ENCODE data around the gene KLC3.
"Not testable (repeated sequence)": the region's sequence is repeated elsewhere in the genome, so short reads cannot be mapped to it uniquely, and the experiment has no call there.

KLC3 gene

GRCh38 chr19:45340232-45340898 lies at the start of gene KLC3:
KLC3 (plus strand) TSS chr19:45340750; CDS start chr19:45345542, 4,792 bp downstream.
- Histone ChIP-seq H3K27ac (peak within 1 kb of the TSS in 20 of 21 experiments; percentile 10 to 85 (median 68)), H3K4me3 (peak within 1 kb of the TSS; percentile 34 to 67 (median 49))

GRCh38 chr19:45291834-45292233 lies 48.7 kb upstream of the KLC3 start:
- Histone ChIP-seq H3K27ac (no peak overlapping the region), H3K4me3 (no peak overlapping the region)

- peak overlapping the region in 2 of 21 experiments; percentile 37 to 54 for H3K27ac ChIP-seq
- no peak overlapping the region for H3K4me3 ChIP-seq
These were observed 46.9 kb upstream of the KLC3 start for GRCh38 chr19:45293682-45294081.

GRCh38 chr19:45294291-45295029 lies 46.1 kb upstream of the KLC3 start:
- Histone ChIP-seq H3K27ac (peak overlapping the region in 4 of 21 experiments; percentile 3 to 54 (median 30)), H3K4me3 (no peak overlapping the region)

- Histone ChIP-seq H3K4me3 (no peak overlapping the region), H3K27ac (no peak overlapping the region)
These were observed 44.7 kb upstream of the KLC3 start for GRCh38 chr19:45295873-45296272.

- Histone ChIP-seq H3K4me3 (no peak overlapping the region), H3K27ac (no peak overlapping the region)
These were observed 44.2 kb upstream of the KLC3 start for GRCh38 chr19:45296355-45296754.

GRCh38 chr19:45297674-45298073 lies 42.9 kb upstream of the KLC3 start:
- no peak overlapping the region for H3K27ac ChIP-seq

GRCh38 chr19:45298264-45298663 lies 42.3 kb upstream of the KLC3 start:
- Histone ChIP-seq H3K27ac (no peak overlapping the region), H3K4me3 (no peak overlapping the region)

More at GRCh38 chr19:45297674-45298073, 42.9 kb upstream of the KLC3 start:
- H3K4me3 ChIP-seq = no peak overlapping the region

GRCh38 chr19:45299719-45300118 lies 40.8 kb upstream of the KLC3 start:
- no peak overlapping the region for H3K4me3 ChIP-seq
- no peak overlapping the region for H3K27ac ChIP-seq

- H3K4me3 ChIP-seq = no peak overlapping the region
- no peak overlapping the region for H3K27ac ChIP-seq
These were observed 38.1 kb upstream of the KLC3 start for GRCh38 chr19:45302416-45302815.

- Histone ChIP-seq H3K4me3 (no peak overlapping the region), H3K27ac (no peak overlapping the region)
These were observed 37.1 kb upstream of the KLC3 start for GRCh38 chr19:45303269-45304060.

GRCh38 chr19:45304141-45304926 lies 36.2 kb upstream of the KLC3 start:
- H3K4me3 ChIP-seq = no peak overlapping the region
- no peak overlapping the region for H3K27ac ChIP-seq

- H3K27ac ChIP-seq = no peak overlapping the region
- no peak overlapping the region for H3K4me3 ChIP-seq
These were observed 35.5 kb upstream of the KLC3 start for GRCh38 chr19:45305007-45305406.

GRCh38 chr19:45305421-45305820 lies 35.1 kb upstream of the KLC3 start:
- Histone ChIP-seq H3K27ac (no peak overlapping the region), H3K4me3 (no peak overlapping the region)

- no peak overlapping the region for H3K27ac ChIP-seq
- H3K4me3 ChIP-seq = no peak overlapping the region
These were observed 34.5 kb upstream of the KLC3 start for GRCh38 chr19:45306040-45306439.

- Histone ChIP-seq H3K4me3 (no peak overlapping the region), H3K27ac (no peak overlapping the region)
These were observed 34.0 kb upstream of the KLC3 start for GRCh38 chr19:45306518-45307027.

- Histone ChIP-seq H3K4me3 (no peak overlapping the region), H3K27ac (no peak overlapping the region)
These were observed 33.2 kb upstream of the KLC3 start for GRCh38 chr19:45307361-45307760.

- not testable (repeated sequence) for H3K27ac ChIP-seq, H3K4me3 ChIP-seq
These were observed 31.2 kb upstream of the KLC3 start for GRCh38 chr19:45309322-45309721.

GRCh38 chr19:45311621-45312020 lies 28.9 kb upstream of the KLC3 start:
- no peak overlapping the region for H3K27ac ChIP-seq
- no peak overlapping the region for H3K4me3 ChIP-seq

- H3K4me3 ChIP-seq, H3K27ac ChIP-seq: not testable (repeated sequence)
These were observed 28.3 kb upstream of the KLC3 start for GRCh38 chr19:45312285-45312684.

Measured in skin epidermis (tissue), 12 donors.